A673 (cell line): ENCODE data around the gene KHK.

ENCODE experiments used
- CTCF ChIP-seq: fragments of 300-800, 200-600 bp; sonication (generic); conservative IDR thresholded peaks from 2 replicates; pipeline ENCODE4 v1.5.1; 2017; ENCODE audit warnings: low read depth, mild to moderate bottlenecking, antibody characterized with exemption, low read length, moderate library complexity, mixed read lengths
- EZH2 ChIP-seq: fragments of 200-600 bp; sonication (generic); IDR thresholded peaks from 2 replicates; pipeline ENCODE4 v1.6.1; 2017; ENCODE audit warnings: borderline replicate concordance, low read depth, mild to moderate bottlenecking, mixed read lengths, antibody characterized with exemption, low read length; ENCODE audit not compliant: poor library complexity, severe bottlenecking

DNA sequence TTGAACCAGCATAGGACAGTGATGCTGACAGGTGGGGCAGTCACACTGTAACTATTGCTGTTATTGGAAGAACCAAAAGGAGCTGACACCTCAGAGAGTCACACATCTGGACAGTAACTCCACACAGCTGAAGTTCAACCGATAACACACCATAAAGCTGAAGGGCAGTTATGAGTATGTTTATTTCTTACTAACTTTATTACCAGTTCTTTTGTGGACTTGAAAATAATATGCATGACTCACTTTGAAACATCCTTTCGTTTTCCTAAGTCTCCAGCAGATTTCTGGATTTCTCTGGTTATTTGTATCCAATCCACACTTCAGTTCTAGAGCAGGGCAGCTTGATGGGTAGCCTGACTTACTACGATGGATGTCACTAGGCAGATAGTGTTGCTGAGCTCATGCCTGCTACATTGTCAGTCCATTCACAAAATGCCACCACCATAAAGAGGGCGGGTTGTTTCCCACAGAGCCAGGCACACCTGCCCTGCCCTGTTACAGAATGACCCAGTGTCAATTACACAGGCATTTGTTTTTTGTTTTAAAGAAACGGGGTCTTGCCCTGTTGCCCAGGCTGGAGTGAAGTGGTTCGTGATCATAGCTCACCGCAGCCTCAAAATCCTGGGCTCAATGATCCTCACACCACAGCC lies 43.5 kb upstream of the KHK start:
- TF ChIP-seq CTCF = no peak
- no peak for TF ChIP-seq EZH2
